Mesothelial cell of epicardium (in vitro differentiated cells): ENCODE measurements around the gene SYCE1L. TPM values are rescaled to one million over a fixed set of nuclear protein-coding genes. Genes with fewer than 3 reads are reported as not detected.

Experiments
- DNase-seq, 2 experiments: peaks; one replicate each; pipeline ENCODE4 v3.0.0; 2021; ENCODE audit warnings: low spot score in 2 of 2; ENCODE audit not compliant: unreplicated experiment in 2 of 2
- H3K27ac Mint-ChIP-seq: 2 replicates; pipeline ENCODE4 v1.8.0; 2021; ENCODE audit warnings: mixed read lengths
- H3K27me3 Mint-ChIP-seq: 2 replicates; pipeline ENCODE4 v1.8.0; 2021; ENCODE audit warnings: low read depth, mixed read lengths
- H3K36me3 Mint-ChIP-seq: 2 replicates; pipeline ENCODE4 v1.8.0; 2021; ENCODE audit warnings: mixed read lengths
- H3K4me1 Mint-ChIP-seq: 2 replicates; pipeline ENCODE4 v1.8.0; 2021; ENCODE audit warnings: mixed read lengths
- H3K4me3 Mint-ChIP-seq: 2 replicates; pipeline ENCODE4 v1.8.0; 2021; ENCODE audit warnings: mild to moderate bottlenecking, moderate library complexity, mixed read lengths
- H3K9me3 Mint-ChIP-seq: 2 replicates; pipeline ENCODE4 v1.8.0; 2021; ENCODE audit warnings: mixed read lengths
- total RNA-seq: library from RNA; stranded (reverse); gene quantifications from 3 replicates; pipeline ENCODE4 v1.2.1, GENCODE V29; 2021
- TF ChIP-seq, protein P1 (sequence below): fragments of 200-600 bp; sonication (generic); IDR thresholded peaks from one replicate; pipeline ENCODE4 v1.5.0; 2021; ENCODE audit warnings: antibody characterized with exemption; ENCODE audit not compliant: unreplicated experiment

SYCE1L gene
- total RNA-seq, 1 donor from 2014 or later = 21.3 TPM

DNA sequence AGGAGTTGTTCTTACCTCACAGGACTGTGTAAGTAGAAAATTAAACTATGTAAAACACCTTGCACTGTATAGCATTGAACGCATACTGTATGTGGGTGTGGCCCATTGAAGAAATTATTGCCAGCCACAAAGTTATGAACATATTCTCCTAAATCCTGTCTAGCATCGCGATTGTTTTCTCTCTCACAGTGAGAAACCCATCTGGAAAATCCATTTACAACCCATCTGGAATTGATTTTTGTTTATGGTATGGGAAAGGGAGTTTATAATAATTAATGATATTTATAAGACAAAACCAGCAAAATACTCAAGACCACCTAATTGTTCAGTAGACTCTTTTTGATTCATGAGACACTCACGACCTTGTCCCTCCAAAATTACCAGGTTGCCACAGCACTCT is 30.3 kb upstream of the SYCE1L start:
- peaks cover 49% of the 10 kb centered on the region for H3K27me3 Mint-ChIP-seq
- H3K36me3 Mint-ChIP-seq = no peaks in the 10 kb centered on the region
- H3K4me1 Mint-ChIP-seq = peaks cover 19% of the 10 kb centered on the region
- no peaks in the 10 kb centered on the region for H3K9me3 Mint-ChIP-seq
- no peak overlapping the region for H3K4me3 Mint-ChIP-seq
- no peak for DNase-seq
- TF ChIP-seq, protein P1, sequence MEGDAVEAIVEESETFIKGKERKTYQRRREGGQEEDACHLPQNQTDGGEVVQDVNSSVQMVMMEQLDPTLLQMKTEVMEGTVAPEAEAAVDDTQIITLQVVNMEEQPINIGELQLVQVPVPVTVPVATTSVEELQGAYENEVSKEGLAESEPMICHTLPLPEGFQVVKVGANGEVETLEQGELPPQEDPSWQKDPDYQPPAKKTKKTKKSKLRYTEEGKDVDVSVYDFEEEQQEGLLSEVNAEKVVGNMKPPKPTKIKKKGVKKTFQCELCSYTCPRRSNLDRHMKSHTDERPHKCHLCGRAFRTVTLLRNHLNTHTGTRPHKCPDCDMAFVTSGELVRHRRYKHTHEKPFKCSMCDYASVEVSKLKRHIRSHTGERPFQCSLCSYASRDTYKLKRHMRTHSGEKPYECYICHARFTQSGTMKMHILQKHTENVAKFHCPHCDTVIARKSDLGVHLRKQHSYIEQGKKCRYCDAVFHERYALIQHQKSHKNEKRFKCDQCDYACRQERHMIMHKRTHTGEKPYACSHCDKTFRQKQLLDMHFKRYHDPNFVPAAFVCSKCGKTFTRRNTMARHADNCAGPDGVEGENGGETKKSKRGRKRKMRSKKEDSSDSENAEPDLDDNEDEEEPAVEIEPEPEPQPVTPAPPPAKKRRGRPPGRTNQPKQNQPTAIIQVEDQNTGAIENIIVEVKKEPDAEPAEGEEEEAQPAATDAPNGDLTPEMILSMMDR = no peak
- H3K27ac Mint-ChIP-seq = no peak overlapping the region

DNA sequence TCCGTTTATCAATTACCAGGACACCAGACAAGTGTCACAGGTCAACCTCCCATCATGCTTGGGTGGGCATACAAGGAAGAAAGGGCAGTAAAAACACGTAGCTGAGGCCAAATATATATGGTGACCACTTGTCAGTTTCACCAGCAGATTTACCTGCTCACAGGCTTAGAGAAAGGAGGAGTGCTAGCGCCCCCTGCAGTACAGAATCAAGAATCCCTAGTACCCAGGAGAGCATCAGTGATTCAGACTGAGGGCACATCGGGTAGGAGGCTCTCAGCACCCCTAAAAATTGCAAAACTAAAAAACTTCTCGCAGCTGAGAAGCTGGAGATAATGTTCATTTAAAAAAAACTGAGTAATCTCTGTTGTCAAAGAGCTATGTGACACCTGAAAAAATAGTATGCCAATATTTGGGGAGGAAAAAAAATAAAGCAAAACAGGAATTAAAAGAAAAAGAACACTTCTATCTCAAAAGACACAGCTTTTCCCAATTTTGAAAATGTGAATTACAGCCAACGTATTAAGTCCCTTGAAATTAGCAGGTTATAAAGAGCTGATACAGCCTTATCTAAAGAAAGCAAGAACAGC is 29.5 kb upstream of the SYCE1L start:
- TF ChIP-seq, protein P1 = peak; percentile 67
- Mint-ChIP-seq H3K27ac (no peak overlapping the region), H3K9me3 (no peaks in the 10 kb centered on the region), H3K27me3 (peaks cover 55% of the 10 kb centered on the region), H3K4me3 (no peak overlapping the region), H3K4me1 (peaks cover 19% of the 10 kb centered on the region), H3K36me3 (no peaks in the 10 kb centered on the region)
- peak in 1 of 2 experiments; percentile 63 for DNase-seq

DNA sequence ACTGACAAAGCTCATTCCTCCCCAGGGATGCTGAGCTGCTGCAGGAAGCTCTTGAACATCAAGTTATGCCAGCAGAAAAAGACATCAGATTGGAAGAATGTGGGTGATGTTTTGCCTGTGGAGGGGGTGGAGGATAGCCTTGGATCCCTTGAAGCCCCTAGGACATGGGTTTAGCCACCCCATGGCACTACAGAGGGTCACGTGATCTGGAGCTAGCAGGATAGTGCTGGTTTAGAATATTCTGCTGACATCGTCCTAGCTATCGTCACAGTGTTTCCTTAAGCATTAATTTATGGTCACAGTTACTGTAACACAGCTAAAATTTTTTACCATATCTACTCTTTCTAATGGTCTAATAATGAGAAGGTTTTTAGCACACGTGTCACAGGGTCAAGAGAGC is 28.4 kb upstream of the SYCE1L start:
- H3K36me3 Mint-ChIP-seq = no peaks in the 10 kb centered on the region
- no peak for DNase-seq
- peaks cover 19% of the 10 kb centered on the region for H3K4me1 Mint-ChIP-seq
- no peak overlapping the region for H3K4me3 Mint-ChIP-seq
- peaks cover 61% of the 10 kb centered on the region for H3K27me3 Mint-ChIP-seq
- no peaks in the 10 kb centered on the region for H3K9me3 Mint-ChIP-seq
- TF ChIP-seq, protein P1 = no peak
- H3K27ac Mint-ChIP-seq = no peak overlapping the region

- Mint-ChIP-seq H3K36me3 (no peaks in the 10 kb centered on the region), H3K4me1 (peaks cover 19% of the 10 kb centered on the region), H3K9me3 (no peaks in the 10 kb centered on the region), H3K27me3 (peaks cover 67% of the 10 kb centered on the region), H3K27ac (no peak overlapping the region), H3K4me3 (no peak overlapping the region)
- no peak for DNase-seq
- TF ChIP-seq, protein P1 = peak; percentile 95
Measured at GRCh38 chr16:77171745-77172635, 27.2 kb upstream of the SYCE1L start.

GRCh38 chr16:77172951-77173350 is 26.3 kb upstream of the SYCE1L start:
- Mint-ChIP-seq H3K27me3 (peaks cover 66% of the 10 kb centered on the region), H3K27ac (no peak overlapping the region), H3K36me3 (no peaks in the 10 kb centered on the region), H3K4me3 (no peak overlapping the region), H3K4me1 (peaks cover 19% of the 10 kb centered on the region), H3K9me3 (no peaks in the 10 kb centered on the region)
- TF ChIP-seq, protein P1 = no peak
- no peak for DNase-seq
